Measurements from ENCODE around the gene ACAA1. TPM values are rescaled to one million over a fixed set of nuclear protein-coding genes. Genes with fewer than 3 reads are reported as not detected.

The ACAA1 gene
- total and polyA plus RNA-seq, 2 experiments from 2014 or later = 21.4 to 26.6 TPM

- Histone ChIP-seq H3K79me2 (replicated peaks; ENCODE audit: insufficient read depth) (no peaks in the 10 kb centered on the region), H4K20me1 (replicated peaks; ENCODE audit: insufficient read depth) (no peaks in the 10 kb centered on the region; the same call in 1 of the 2 replicates), H3K4me2 (no peak overlapping the region), H3K4me1 (ENCODE audit: insufficient read depth) (no peaks in the 10 kb centered on the region), H3K9me2 (ENCODE audit: insufficient read depth) (no peaks in the 10 kb centered on the region), H2AFZ (no peak overlapping the region), H3K27ac (ENCODE audit: low read depth) (no peak overlapping the region), H3K36me3 (ENCODE audit: insufficient read depth) (no peaks in the 10 kb centered on the region), H3K4me3 (no peak overlapping the region), H3F3A (replicated peaks; ENCODE audit: low read depth) (no peaks in the 10 kb centered on the region), H3K27me3 (ENCODE audit: insufficient read depth) (no peaks in the 10 kb centered on the region)
- peaks cover 8% of the 10 kb centered on the region; the same call in 1 of the 3 replicates for H3K9me3 Mint-ChIP-seq
- H3K4me3 Mint-ChIP-seq = no peak overlapping the region
- TF ChIP-seq CREB1 (CRISPR knock-in tag; IDR thresholded peaks at IDR 0.05; ENCODE audit: low read depth) (no peak), ZNF462 (CRISPR knock-in tag; IDR thresholded peaks at IDR 0.05) (no peak), POLR2AphosphoS5 (IDR thresholded peaks at IDR 0.05; ENCODE audit: low read depth) (no peak), CTCF (conservative IDR thresholded peaks at IDR 0.05; ENCODE audit: low read depth in 2 of 2) (no peak), STAT1 (IDR thresholded peaks at IDR 0.05; ENCODE audit: unreplicated experiment) (no peak), ZNF331 (CRISPR knock-in tag; IDR thresholded peaks at IDR 0.05; ENCODE audit: low read depth) (no peak), EZH2 (IDR thresholded peaks at IDR 0.05; ENCODE audit: low read depth, unreplicated experiment) (no peak), REST (IDR thresholded peaks at IDR 0.05; ENCODE audit: unreplicated experiment) (no peak), JUNB (IDR thresholded peaks at IDR 0.05; ENCODE audit: unreplicated experiment) (no peak), ZNF114 (CRISPR knock-in tag; IDR thresholded peaks at IDR 0.05) (no peak), ETS1 (IDR thresholded peaks at IDR 0.05) (no peak), NANOG (IDR thresholded peaks at IDR 0.05; ENCODE audit: borderline replicate concordance) (no peak), EZH2phosphoT487 (IDR thresholded peaks at IDR 0.05; ENCODE audit: unreplicated experiment) (no peak)
- no peak for DNase-seq (ENCODE audit: low spot score)
- H3K27me3 Mint-ChIP-seq (ENCODE audit: insufficient read depth, low read depth, poor library complexity) = peaks cover 6% of the 10 kb centered on the region
- H3K4me1 Mint-ChIP-seq = no peaks in the 10 kb centered on the region
- H3K27ac Mint-ChIP-seq = no peak overlapping the region
- H3K36me3 Mint-ChIP-seq (ENCODE audit: low read depth) = no peaks in the 10 kb centered on the region
- ATAC-seq = no peak
These were observed 27.2 kb downstream of the ACAA1 start for GRCh38 chr3:38109580-38110313.

All from GM23338 (cell line).